ENCODE measurements around the gene SMIM7.

DNA sequence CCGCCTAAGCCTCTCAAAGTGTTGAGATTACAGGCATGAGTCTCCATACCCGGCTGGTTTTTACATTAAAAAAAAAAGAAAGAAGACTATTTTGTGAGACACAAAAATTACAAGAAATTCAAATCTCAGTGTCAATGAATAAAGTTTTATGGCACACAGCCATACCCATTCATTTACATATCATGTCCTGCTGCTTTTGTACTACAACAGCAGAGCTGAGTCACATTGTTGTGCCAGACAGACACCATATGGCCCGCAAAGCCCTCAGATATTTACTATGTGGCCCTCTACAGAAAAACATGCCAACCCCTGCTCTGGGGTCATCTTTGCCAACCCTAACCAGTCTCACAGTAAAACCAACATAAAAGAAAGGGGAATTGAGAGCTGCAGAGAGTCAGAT is 5.3 kb downstream of the SMIM7 start:
- TF ChIP-seq POLR2A (IDR thresholded peaks at IDR 0.05) (no peak), POLR2AphosphoS5 (IDR thresholded peaks at IDR 0.05; ENCODE audit: insufficient read depth in 1 of 2, low read depth in 1 of 2) (peak in 1 of 2 donors; percentile 12)
- TF ChIP-seq, protein P1, sequence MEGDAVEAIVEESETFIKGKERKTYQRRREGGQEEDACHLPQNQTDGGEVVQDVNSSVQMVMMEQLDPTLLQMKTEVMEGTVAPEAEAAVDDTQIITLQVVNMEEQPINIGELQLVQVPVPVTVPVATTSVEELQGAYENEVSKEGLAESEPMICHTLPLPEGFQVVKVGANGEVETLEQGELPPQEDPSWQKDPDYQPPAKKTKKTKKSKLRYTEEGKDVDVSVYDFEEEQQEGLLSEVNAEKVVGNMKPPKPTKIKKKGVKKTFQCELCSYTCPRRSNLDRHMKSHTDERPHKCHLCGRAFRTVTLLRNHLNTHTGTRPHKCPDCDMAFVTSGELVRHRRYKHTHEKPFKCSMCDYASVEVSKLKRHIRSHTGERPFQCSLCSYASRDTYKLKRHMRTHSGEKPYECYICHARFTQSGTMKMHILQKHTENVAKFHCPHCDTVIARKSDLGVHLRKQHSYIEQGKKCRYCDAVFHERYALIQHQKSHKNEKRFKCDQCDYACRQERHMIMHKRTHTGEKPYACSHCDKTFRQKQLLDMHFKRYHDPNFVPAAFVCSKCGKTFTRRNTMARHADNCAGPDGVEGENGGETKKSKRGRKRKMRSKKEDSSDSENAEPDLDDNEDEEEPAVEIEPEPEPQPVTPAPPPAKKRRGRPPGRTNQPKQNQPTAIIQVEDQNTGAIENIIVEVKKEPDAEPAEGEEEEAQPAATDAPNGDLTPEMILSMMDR (IDR thresholded peaks at IDR 0.05): no peak

Data from vagina (tissue), 2 donors.